ENCODE results near the gene SH3BP1. TPM values are rescaled to one million over a fixed set of nuclear protein-coding genes. Genes with fewer than 3 reads are reported as not detected.

Gene SH3BP1
- total RNA-seq, 1 donor from 2014 or later, result 10.3 TPM

- TF ChIP-seq EZH2 (IDR thresholded peaks at IDR 0.05) (no peak), EZH2phosphoT487 (IDR thresholded peaks at IDR 0.05) (no peak)
- TF ChIP-seq, protein P1, sequence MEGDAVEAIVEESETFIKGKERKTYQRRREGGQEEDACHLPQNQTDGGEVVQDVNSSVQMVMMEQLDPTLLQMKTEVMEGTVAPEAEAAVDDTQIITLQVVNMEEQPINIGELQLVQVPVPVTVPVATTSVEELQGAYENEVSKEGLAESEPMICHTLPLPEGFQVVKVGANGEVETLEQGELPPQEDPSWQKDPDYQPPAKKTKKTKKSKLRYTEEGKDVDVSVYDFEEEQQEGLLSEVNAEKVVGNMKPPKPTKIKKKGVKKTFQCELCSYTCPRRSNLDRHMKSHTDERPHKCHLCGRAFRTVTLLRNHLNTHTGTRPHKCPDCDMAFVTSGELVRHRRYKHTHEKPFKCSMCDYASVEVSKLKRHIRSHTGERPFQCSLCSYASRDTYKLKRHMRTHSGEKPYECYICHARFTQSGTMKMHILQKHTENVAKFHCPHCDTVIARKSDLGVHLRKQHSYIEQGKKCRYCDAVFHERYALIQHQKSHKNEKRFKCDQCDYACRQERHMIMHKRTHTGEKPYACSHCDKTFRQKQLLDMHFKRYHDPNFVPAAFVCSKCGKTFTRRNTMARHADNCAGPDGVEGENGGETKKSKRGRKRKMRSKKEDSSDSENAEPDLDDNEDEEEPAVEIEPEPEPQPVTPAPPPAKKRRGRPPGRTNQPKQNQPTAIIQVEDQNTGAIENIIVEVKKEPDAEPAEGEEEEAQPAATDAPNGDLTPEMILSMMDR (IDR thresholded peaks at IDR 0.05), result no peak
- H3K27me3 ChIP-seq, result no peaks in the 10 kb centered on the region
- no peak overlapping the region for H3K4me2 ChIP-seq
- Mint-ChIP-seq H3K36me3 (no peaks in the 10 kb centered on the region), H3K9me3 (no peaks in the 10 kb centered on the region), H3K4me1 (peaks cover 24% of the 10 kb centered on the region), H3K4me3 (no peak overlapping the region), H3K27ac (no peak overlapping the region), H3K27me3 (ENCODE audit: insufficient read depth, low read depth) (peaks cover 26% of the 10 kb centered on the region)
- peaks cover 7% of the 10 kb centered on the region for H4K20me1 ChIP-seq (ENCODE audit: low read depth)
- peaks cover 15% of the 10 kb centered on the region for H3K4me1 ChIP-seq
- peaks cover 7% of the 10 kb centered on the region for H3K79me2 ChIP-seq (ENCODE audit: low read depth)
- H3F3A ChIP-seq (ENCODE audit: low read depth), result peaks cover 37% of the 10 kb centered on the region
- H3K9ac ChIP-seq, result no peak overlapping the region
- no peaks in the 10 kb centered on the region for H3K36me3 ChIP-seq
- no peaks in the 10 kb centered on the region for H3K9me3 ChIP-seq (ENCODE audit: low read depth)
- H3K27ac ChIP-seq, result no peak overlapping the region
- DNase-seq (ENCODE audit: low spot score), result no peak
- no peak overlapping the region for H3K4me3 ChIP-seq
- no peak overlapping the region for H2AFZ ChIP-seq (replicated peaks)
Observed at GRCh38 chr22:37604875-37605274, 34.6 kb upstream of the SH3BP1 start.

DNA sequence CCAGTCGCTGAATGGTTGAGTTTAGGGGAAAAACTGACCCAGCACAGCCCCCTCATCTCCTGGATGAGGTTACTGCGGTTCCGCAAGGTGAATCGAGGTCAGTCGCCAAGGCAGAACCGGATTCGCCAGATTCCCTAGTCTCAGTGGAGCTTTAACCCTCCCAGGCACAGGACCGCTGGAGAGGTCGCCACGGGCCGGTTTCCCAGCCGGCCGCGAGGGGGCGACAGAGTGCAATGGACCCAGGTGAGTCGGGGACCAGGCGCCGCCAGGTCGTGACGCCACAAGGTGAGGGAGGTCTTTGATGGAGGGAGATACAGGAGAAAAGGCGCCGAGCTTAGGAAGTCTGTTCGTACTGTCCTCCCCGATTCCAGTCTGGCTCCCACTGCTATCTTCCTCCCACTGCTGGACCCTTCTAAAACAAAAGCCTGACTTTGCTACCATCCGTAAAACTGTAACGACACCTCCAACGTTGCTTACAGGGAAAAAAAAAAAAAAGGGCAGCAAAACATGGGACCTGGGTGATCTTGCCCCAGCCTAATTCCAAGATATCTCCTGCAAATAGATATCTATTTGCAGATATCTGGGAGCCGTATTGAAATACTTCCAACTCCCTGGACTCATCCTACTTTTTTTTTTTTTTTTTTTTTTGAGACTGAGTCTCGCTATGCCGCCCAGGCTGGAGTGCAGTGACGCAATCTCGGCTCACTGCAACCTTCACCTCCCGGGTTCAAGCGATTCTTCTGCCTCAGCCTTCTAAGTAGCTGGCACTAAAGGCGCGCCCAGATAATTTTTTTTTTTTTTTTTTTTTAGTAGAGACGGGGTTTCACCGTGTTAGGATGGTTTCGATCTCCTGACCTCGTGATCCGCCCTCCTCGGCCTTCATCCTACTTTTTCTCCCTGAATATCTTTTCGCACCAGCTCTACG lies 32.2 kb upstream of the SH3BP1 start:
- no peak overlapping the region for H3K9ac ChIP-seq
- peaks cover 23% of the 10 kb centered on the region for H3K79me2 ChIP-seq (ENCODE audit: low read depth)
- no peaks in the 10 kb centered on the region for H3K36me3 ChIP-seq
- peak overlapping the region; percentile 98 for H3K4me2 ChIP-seq
- H3K36me3 Mint-ChIP-seq, result no peaks in the 10 kb centered on the region
- peak overlapping the region; percentile 94 for H3K4me3 Mint-ChIP-seq
- H3K27ac Mint-ChIP-seq, result no peak overlapping the region
- TF ChIP-seq EZH2 (IDR thresholded peaks at IDR 0.05) (peak; percentile 35), EZH2phosphoT487 (IDR thresholded peaks at IDR 0.05) (peak; percentile 46)
- TF ChIP-seq, protein P1 (IDR thresholded peaks at IDR 0.05), result peak; percentile 99
- H3F3A ChIP-seq (ENCODE audit: low read depth), result peaks cover 27% of the 10 kb centered on the region
- DNase-seq (ENCODE audit: low spot score), result peak; percentile 88
- H3K9me3 ChIP-seq (ENCODE audit: low read depth), result no peaks in the 10 kb centered on the region
- H3K4me1 ChIP-seq, result peaks cover 9% of the 10 kb centered on the region
- H3K27me3 Mint-ChIP-seq (ENCODE audit: insufficient read depth, low read depth), result peaks cover 26% of the 10 kb centered on the region
- no peaks in the 10 kb centered on the region for H3K9me3 Mint-ChIP-seq
- peaks cover 21% of the 10 kb centered on the region for H3K4me1 Mint-ChIP-seq
- no peak overlapping the region for H2AFZ ChIP-seq (replicated peaks)
- H3K27me3 ChIP-seq, result no peaks in the 10 kb centered on the region
- H4K20me1 ChIP-seq (ENCODE audit: low read depth), result peaks cover 12% of the 10 kb centered on the region
- H3K4me3 ChIP-seq, result peak overlapping the region; percentile 8
- H3K27ac ChIP-seq, result no peak overlapping the region

GRCh38 chr22:37607935-37608476 lies 31.5 kb upstream of the SH3BP1 start:
- peaks cover 27% of the 10 kb centered on the region for H3F3A ChIP-seq (ENCODE audit: low read depth)
- no peaks in the 10 kb centered on the region for H3K27me3 ChIP-seq
- no peaks in the 10 kb centered on the region for H3K36me3 Mint-ChIP-seq
- no peaks in the 10 kb centered on the region for H3K36me3 ChIP-seq
- peak overlapping the region; percentile 94 for H3K4me3 Mint-ChIP-seq
- peak overlapping the region; percentile 95 for H3K4me3 ChIP-seq
- peaks cover 23% of the 10 kb centered on the region for H3K79me2 ChIP-seq (ENCODE audit: low read depth)
- peaks cover 9% of the 10 kb centered on the region for H3K4me1 ChIP-seq
- peak overlapping the region; percentile 95 for H3K27ac Mint-ChIP-seq
- no peaks in the 10 kb centered on the region for H3K9me3 Mint-ChIP-seq
- H3K4me2 ChIP-seq, result peak overlapping the region; percentile 98
- H3K27me3 Mint-ChIP-seq (ENCODE audit: insufficient read depth, low read depth), result peaks cover 21% of the 10 kb centered on the region
- H2AFZ ChIP-seq (replicated peaks), result peak overlapping the region; percentile 55
- peak overlapping the region; percentile 25 for H3K9ac ChIP-seq
- no peaks in the 10 kb centered on the region for H3K9me3 ChIP-seq (ENCODE audit: low read depth)
- no peak for DNase-seq (ENCODE audit: low spot score)
- TF ChIP-seq EZH2 (IDR thresholded peaks at IDR 0.05), result no peak
- TF ChIP-seq, protein P1 (IDR thresholded peaks at IDR 0.05), result no peak
- TF ChIP-seq EZH2phosphoT487 (IDR thresholded peaks at IDR 0.05), result no peak
- H3K27ac ChIP-seq, result peak overlapping the region; percentile 92
- peaks cover 12% of the 10 kb centered on the region for H4K20me1 ChIP-seq (ENCODE audit: low read depth)
- peaks cover 21% of the 10 kb centered on the region for H3K4me1 Mint-ChIP-seq
